GM21737 (cell line): ENCODE results near the gene COL4A2.
"Not testable (repeated sequence)": the region's sequence is repeated elsewhere in the genome, so short reads cannot be mapped to it uniquely, and the experiment has no call there.

Experiments used
- ATAC-seq: cut with Tn5 transposase; IDR thresholded peaks from one replicate; pipeline ENCODE4 v1.9.1; 2021; ENCODE audit warnings: mild to moderate bottlenecking, moderate library complexity; ENCODE audit not compliant: unreplicated experiment

COL4A2 gene

DNA sequence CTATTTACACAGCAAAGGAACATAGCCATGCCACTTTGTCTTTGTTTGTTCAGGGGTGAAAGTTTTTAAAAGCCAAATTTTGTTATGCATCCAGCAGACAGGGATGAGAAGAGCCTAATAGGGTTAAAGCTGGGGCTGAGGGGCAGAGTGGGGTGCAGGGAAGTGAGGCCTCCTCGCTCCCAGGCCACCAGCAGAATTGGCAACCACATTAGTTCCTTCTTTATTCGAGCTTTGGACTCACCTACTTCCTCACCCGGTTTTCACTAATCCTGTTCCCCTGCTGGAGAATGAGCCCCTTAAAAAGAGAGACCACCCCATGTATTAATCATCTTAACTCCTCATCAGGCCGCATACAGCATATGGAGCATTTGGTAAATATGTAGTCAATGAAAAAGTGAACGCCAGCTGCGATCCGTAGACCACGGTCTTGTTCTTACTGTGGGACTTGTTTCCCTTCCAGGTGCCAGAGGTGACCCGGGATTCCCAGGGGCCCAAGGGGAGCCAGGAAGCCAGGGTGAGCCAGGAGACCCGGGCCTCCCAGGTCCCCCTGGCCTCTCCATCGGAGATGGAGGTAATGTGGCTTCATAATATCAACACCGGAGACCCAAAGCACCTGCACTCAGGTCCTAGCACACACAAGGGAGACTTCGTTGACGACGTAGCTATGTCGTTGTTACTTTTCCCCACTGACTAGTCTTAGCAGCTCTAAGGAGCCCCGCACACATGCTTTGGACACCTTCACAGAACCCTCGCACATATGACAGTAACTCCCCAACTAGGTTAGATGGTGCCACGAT lies 142.3 kb downstream of the COL4A2 start:
- no peak for ATAC-seq

DNA sequence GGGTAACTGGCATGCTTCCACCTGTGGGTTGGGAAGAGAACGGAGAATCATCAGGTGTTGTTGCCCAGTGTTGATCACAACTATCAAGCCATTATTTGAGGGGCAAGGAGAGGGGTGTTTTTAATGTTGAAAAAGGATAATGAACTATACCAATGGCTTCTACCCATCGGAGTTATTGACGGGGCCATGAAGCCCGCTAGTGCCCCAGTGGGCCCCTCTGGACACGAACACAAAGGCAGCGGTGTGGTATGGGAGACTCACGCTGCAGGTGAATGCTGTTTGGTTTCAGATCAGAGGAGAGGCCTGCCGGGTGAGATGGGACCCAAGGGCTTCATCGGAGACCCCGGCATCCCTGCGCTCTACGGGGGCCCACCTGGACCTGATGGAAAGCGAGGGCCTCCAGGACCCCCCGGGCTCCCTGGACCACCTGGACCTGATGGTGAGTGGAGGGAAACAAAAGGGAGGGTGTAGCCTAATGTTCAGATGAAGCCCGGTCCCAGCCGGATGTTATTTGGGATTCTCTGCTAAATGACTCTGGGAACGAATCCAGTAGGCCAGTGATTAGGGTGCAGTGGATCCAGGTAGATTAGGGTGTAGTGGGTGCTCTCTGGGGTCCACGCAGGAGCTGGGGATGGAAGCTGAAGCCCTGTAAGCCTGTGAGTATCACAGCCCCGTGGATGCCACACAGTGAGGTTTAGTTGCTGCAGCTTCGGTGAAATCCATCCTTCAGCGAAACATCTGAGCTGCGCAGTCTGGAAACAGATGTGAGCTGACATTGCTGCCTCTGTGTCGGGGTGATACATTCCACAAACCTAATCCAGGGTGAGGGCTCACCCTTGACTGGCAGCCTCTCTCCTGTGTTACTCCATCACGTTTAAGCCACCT lies 143.2 kb downstream of the COL4A2 start:
- ATAC-seq = no peak

DNA sequence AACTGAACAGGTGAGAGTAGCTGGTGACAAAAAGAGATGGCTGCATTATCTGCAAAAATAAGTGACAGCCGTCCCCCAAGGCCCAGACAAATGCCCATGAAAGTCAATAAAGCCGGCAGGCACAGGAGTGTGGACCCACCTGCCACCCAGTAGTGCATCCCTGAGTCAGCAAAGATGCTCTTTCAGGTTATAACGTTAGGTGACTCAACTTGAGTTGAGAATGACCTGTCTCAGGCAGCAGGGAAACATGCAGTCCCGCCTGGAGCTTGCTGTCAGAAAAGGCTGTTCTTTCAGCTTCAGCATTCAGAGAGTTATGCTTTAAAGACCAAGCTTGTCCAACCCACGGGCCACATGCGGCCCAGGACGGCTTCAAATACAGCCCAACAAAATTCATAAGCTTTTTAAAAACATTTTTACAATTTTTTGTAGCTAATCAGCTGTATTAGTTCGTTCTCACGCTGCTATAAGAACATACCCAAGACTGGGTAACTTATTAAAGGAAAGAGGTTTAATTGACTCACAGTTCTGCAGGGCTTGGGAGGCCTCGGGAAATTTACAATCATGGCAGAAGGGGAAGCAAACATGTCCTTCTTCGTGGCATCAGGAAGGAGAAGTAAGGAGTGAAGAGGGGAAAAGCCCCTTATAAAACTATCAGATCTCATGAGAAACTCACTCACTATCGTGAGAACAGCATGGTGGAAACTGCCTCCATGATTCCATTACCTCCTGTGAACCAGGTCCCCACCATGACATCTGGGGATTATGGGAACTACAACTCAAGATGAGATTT lies 144.1 kb downstream of the COL4A2 start:
- ATAC-seq = no peak

DNA sequence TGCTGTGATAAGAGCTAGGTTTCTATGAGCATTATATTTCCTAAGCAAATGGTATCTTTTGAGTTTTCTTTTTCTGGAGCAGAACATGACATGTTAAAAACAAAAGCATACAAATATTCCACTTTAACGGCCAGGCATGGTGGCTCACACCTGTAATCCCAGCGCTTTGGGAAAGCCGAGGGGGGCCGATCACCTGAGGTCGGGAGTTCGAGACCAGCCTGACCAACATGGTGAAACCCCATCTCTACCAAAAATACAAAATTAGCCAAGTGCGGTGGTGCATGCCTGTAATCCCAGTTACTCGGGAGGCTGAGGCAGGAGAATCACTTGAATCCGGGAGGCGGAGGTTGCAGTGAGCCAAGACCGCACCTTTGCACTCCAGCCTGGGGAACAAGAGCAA lies 146.0 kb downstream of the COL4A2 start:
- not testable (repeated sequence) for ATAC-seq

DNA sequence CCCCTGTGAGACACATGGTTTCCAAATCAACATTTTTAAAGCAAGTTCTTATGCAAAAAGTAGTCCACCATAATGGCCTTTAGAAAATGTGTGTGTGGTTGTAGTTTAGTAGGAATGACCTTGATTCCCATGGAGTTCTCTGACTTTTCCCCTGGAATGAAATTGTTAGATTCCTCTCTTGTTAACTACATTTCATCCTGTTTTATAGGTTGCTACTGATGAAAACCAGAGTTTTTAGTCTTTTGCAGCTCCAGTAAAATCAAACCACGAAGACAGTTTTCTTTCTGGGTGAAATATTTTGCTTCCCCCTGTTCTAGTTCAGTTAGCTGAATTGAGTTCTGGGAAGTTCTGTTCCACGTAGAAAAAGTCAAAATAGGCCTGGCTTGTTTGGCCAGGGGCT lies 146.7 kb downstream of the COL4A2 start:
- ATAC-seq = no peak

DNA sequence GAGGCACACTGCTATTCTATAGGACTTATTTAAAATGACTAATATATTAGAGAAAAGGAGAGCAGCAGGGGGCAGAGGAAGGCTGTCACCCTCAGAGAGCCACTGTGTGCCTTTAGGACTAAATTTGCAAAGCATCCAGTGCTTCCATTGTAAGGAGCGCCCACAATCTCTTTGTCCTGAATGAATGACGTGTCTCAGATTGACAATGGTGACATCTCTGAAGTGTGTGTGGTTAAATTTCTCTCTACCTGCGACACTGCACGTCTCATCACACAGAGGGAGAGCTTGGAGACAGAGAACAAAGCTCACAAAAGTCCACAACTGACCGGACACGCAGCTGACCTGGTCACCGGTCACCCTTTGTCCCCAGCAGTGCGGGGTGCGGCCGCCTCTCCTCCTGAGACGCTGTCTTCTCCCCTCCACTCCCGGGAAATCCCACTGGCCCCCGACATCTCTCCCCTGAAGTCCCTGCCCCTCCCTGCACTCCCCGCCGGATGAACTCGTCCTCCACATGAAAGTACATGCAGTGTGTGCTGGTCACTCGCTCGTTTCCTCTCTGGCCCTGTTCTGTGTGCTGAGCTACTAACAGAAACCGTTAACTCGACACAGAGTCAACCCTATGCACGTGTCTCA lies 147.3 kb downstream of the COL4A2 start:
- no peak for ATAC-seq

DNA sequence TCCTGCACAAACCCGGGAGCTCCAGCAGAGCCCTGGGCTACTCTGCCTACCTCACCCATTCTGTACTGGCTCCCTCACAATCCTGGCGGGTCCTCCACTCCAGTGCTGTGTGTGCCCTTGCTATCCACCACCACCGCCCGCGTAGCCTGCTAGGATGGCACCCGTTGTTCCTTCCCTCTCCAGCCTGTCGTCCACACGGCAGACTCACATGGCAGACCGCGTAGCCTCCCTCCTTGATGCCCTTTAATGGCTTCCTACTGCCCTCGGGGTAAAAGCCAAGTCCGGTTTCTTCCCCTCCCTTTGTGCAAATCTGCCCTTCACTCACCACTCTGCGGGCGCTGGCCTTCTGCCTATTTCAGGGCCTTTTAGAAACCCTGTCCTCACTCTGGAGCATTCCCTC lies 147.9 kb downstream of the COL4A2 start:
- ATAC-seq = no peak

DNA sequence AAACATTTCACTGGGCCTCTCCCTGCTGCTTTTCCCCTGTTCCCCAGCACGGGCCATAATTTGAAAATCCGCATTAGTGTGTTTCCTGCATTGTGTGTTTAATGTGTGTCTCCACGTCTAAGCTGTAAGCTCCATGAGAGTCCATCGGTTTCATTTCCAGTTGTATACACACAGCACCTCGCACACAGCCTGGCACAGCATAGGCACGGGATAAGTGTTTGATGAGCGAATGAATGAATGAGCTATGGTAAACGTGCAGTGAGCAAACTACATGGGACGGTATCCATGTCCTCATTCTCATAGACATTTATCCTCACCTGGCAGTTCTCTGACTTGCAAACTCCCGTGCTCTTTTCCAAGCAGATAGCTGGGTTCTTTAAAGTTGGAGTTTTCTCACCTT lies 148.4 kb downstream of the COL4A2 start:
- ATAC-seq = no peak

DNA sequence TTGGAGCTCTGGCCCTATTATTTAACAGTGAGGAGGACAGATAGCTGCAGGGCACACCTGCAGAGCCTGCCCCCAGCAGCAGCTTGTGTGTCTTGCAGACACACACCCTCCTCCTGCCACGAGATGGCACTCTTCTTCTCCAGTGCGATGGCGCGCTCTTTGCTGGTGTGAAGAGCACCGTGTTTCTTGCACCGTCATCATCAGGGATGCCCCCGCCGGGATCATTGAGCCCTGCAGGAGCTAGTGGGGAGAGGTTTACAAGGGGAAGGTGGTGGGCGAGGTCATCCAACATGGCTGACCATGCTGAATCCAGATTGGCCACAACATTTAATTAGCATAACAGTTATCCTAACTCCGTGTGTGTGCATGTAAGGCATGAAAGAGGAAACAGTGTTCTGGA lies 148.9 kb downstream of the COL4A2 start:
- ATAC-seq = peak; percentile 96

DNA sequence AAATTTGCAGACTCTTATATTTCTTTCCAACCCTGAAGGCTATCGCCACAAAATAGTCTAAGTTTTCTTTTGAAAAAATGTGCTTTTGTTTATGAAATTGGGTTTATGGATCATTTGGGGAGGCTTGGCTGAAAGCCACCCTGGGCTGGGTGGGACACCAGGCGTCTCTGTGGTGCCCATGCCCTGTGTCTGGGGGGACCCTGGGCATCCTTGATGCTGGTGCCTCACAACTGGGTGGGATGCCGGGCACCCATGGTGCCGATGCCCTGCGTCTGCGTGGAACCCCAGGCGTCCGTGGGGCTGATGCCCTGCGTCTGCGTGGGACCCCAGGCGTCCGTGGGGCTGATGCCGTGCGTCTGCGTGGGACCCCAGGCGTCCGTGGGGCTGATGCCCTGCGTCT lies 149.5 kb downstream of the COL4A2 start:
- no peak for ATAC-seq

DNA sequence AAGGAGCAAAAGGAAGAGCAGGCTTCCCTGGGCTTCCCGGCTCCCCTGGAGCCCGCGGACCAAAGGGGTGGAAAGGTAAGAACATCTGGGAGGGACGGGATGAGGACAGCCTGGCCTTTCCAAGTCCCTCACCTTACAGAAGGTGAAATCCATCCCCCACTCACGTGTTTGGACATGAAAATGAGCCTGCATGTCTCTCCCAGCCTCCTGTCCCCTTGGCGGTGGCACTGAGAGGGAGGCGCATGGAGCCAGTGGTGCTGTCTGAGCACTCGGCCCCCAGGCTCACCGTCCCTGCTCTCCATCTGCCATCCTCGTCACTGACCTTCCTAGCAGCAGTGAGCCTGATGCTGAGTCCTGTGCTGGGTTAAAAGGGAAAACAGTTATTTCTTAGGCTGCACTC lies 150.3 kb downstream of the COL4A2 start:
- ATAC-seq = no peak

DNA sequence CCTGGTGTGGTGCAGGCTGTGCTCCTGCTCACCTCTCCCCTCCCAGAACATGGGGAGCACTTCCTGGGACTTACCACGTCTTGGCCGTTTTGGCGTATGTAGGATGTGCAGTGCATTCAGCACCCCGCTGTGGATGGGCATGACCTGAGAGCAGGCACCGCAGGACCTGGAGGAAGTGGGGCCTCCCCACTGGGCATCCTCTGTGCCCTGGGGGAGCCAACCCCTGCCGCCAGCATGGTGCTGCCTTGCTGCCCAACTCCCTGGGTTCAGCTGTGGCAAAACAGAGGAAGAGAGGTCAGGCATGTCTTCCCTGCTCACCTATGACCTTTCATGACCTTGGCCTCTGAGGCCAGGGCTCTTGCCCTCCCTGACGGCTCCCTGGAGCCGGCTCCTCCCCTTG lies 150.9 kb downstream of the COL4A2 start:
- ATAC-seq = no peak

DNA sequence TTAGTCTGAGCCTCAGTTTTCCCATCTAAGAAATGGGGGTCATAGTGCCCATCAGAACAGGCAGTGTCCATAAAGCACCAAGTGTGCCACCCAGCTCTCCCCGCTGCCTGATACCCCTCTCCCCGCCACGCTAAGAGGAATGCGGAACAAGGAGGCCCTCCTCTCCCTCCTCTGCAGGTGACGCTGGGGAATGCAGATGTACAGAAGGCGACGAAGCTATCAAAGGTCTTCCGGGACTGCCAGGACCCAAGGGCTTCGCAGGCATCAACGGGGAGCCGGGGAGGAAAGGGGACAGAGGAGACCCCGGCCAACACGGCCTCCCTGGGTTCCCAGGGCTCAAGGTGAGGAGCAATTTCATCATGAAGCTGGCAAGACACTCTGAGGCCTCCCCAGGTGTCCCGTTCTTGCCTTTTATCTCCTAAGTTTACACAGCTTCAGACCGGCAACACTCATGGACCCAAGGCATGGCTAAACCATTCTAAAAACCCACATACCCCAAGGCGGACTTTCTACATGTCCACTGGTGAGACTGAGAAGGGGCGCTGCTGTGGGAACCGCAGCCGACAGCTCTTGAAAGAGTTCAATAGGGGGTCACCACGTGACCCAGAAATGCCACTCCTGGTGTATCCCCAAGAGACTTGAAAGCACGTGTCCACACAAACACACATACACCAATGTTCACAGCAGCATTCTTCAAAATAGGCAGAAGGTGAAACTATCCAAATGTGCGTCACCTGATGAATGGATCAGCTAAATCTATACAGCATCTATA lies 151.7 kb downstream of the COL4A2 start:
- ATAC-seq = no peak

DNA sequence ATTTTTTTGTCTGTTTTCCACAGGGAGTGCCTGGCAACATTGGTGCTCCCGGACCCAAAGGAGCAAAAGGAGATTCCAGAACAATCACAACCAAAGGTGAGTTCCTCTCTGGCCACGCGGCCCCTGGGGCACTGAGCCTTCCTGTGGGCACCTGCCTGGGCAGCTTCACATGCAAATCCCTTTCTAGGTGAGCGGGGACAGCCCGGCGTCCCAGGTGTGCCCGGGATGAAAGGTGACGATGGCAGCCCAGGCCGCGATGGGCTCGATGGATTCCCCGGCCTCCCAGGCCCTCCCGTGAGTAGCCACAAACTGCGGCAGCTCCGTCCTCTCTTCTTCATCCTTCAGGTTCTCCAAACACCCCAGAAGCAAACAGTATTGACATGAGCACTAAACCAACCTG lies 155.0 kb downstream of the COL4A2 start:
- ATAC-seq = no peak

DNA sequence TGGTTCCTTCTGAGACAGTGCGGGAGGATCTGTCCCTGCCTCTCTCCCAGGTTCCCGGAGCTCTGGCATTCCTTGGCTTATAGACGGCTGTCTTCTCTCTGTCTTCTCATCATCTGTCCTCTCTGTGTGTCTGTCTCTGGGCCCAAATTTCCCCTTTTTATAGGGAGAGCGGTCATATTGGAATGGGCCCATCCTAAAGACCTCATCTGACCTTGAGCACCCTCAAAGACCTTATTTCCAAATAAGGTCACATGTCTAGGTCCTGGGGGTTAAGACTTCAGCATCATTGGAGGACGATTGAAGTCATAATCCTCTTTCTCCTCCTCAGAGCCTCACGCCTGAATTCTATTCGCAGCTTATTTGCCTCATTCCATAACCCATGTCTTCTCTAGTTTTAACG lies 156.1 kb downstream of the COL4A2 start:
- no peak for ATAC-seq

DNA sequence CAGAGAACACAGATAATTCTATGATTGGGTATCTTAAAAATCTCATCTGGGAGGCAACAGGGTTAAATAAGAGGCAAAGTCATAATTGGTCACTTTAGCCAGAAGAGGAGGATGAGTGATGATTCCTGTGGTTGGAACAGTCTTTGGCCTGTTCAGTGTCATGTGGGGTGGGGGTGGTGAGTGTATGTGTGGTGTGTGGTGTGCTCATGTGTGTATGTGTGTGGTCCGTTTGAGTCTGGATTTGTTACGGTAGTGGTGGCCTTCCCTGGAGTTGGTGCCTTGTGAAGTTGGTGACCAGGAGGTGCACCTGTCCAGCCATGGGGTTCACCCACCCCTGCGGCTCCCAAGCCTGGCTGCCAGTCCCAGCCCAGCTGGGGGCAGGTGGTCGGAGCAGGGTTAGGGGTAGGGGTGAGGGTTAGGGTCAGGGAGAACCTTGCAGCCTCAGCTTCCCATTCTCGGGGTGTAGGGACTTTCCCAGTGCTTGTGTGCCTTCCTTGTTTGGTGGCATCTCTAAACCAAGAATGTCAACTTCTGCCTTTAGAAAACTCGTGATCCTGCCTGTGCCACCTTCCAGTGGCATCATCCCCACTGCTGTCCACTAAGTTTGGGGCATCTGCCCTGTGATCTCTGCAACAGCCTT lies 156.9 kb downstream of the COL4A2 start:
- no peak for ATAC-seq

DNA sequence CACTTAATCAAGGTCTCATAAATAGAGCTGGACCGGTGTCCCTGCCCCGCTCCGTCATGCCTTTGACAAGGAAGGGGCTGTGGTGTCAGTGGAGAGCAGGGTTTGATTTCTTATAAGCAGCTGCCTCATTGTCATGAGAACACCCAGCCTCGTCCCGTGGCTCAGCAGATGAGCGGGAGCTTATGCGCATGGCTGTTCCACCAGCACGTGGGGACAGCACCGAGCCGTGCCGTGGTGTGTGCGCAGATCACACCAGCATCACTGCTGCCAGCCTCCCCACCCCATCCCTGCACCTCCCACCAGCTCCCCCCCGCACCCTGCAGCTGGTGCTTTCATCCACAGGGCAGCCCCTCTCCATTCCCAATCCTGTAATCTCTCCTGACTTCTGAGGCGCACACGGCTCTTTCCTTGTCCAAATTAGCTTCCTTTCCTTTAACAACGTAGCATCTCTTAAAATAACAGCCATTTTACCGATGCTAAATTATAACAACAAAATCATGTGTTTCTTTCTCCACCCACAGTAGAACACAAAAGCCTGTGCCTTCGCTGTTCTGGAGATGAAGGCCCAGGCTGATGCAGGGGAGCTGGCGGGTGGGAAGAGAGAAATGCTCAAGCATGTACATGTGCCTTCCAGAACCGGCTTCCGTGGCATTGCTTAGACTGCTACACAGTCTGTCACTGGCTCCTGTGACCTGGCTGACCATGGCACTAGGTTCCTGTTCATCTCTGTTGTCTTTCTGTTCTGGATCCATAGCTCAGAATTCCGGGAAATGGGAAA lies 157.7 kb downstream of the COL4A2 start:
- no peak for ATAC-seq

DNA sequence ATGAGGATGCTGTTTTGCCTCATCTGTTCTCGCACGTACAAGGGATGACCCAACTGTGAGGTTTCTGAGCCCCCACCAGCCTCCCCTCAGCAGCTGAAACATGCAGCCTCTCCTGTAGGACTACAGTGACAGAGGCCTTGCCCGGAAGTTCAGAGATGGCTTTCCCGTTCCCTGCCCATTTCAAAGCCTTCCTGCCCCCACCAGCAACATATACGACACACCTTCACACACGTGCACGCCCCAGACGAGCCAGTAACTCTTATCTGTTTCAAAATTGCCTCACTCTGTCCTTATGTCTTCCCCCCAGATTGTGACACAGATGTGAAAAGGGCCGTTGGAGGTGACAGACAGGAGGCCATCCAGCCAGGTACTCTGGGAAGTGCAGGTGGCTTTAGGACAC lies 158.6 kb downstream of the COL4A2 start:
- ATAC-seq = no peak
